Natural killer cell (primary cell): ENCODE measurements around the gene PTPN14. TPM values are rescaled to one million over a fixed set of nuclear protein-coding genes. Genes with fewer than 3 reads are reported as not detected.

Source experiments
- ATAC-seq, 3 donors: fragments of 150-1000 bp in 2 of 3; fragments of 200-7000 bp in 1 of 3; cut with Tn5 transposase; 1 replicate in 1 of 3; 2 replicates in 2 of 3; pipeline ENCODE4 v1.10.0; 2021; ENCODE audit warnings: mild to moderate bottlenecking in 2 of 3, moderate library complexity in 2 of 3
- DNase-seq, 2 donors: peaks; one replicate each; pipeline versions ENCODE4 v3.0.0 to v3.0.0-alpha.2; 2013 to 2021; ENCODE audit warnings: mixed read lengths in 1 of 2
- H3K27ac ChIP-seq: one replicate; pipeline ENCODE4 v1.5.1; 2013; ENCODE audit warnings: mild to moderate bottlenecking, low read length
- H3K27me3 ChIP-seq: one replicate; pipeline ENCODE4 v1.6.1; 2013; ENCODE audit warnings: low read length; ENCODE audit not compliant: control insufficient read depth, insufficient read depth
- H3K36me3 ChIP-seq: one replicate; pipeline ENCODE4 v1.6.1; 2013; ENCODE audit warnings: low read length; ENCODE audit not compliant: control insufficient read depth, insufficient read depth
- H3K4me1 ChIP-seq: one replicate; pipeline ENCODE4 v1.6.1; 2013; ENCODE audit warnings: low read length; ENCODE audit not compliant: control insufficient read depth, insufficient read depth
- H3K4me3 ChIP-seq: one replicate; pipeline ENCODE4 v1.5.1; 2013; ENCODE audit warnings: low read length
- H3K9me3 ChIP-seq: one replicate; pipeline ENCODE4 v1.6.1; 2013; ENCODE audit warnings: low read length; ENCODE audit not compliant: control insufficient read depth, insufficient read depth
- H3K27ac Mint-ChIP-seq, 2 donors: one replicate each; pipeline ENCODE4 v1.8.0; 2022; ENCODE audit warnings: mild to moderate bottlenecking in 2 of 2, mixed read lengths in 2 of 2, moderate library complexity in 1 of 2
- H3K27me3 Mint-ChIP-seq, 2 donors: one replicate each; pipeline ENCODE4 v1.8.0; 2022; ENCODE audit warnings: low read depth in 2 of 2, mixed read lengths in 2 of 2
- H3K36me3 Mint-ChIP-seq: one replicate; pipeline ENCODE4 v1.8.0; 2022; ENCODE audit warnings: mixed read lengths
- H3K4me1 Mint-ChIP-seq, 2 donors: one replicate each; pipeline ENCODE4 v1.8.0; 2022; ENCODE audit warnings: mixed read lengths in 2 of 2
- H3K4me3 Mint-ChIP-seq: one replicate; pipeline ENCODE4 v1.8.0; 2022; ENCODE audit warnings: mild to moderate bottlenecking, moderate library complexity, mixed read lengths
- H3K9me3 Mint-ChIP-seq, 2 donors: one replicate each; pipeline ENCODE4 v1.8.0; 2022; ENCODE audit warnings: mixed read lengths in 2 of 2
- WGBS: methylation state at CpG from one replicate; pipeline ENCODE4 v1.1.7; 2013; ENCODE audit warnings: missing lambda C conversion rate; ENCODE audit not compliant: insufficient coverage; 5-methylcytosine and 5-hydroxymethylcytosine counted together
- intact Hi-C: fragments of 100-400 bp; cut with micrococcal nuclease; formaldehyde crosslinking; loops from one replicate; pipeline ENCODE4 v1.14.2; 2022
- total RNA-seq, 4 donors: library from RNA; stranded (reverse); fragments of 120-200 nt in 1 of 4; gene quantifications; one replicate each; pipeline versions ENCODE4 v1.2.3 to v1.2.4, GENCODE V29; 2013 to 2022
- TF ChIP-seq, protein P1 (sequence below): fragments of 200-600 bp; IDR thresholded peaks from one replicate; pipeline ENCODE4 v1.8.0; 2022; ENCODE audit warnings: antibody characterized with exemption

PTPN14 gene
- total RNA-seq, 3 donors from 2014 or later (not counting 1 experiment from before 2014, with no cell fraction given) = 0.02 TPM; not detected in 2

DNA sequence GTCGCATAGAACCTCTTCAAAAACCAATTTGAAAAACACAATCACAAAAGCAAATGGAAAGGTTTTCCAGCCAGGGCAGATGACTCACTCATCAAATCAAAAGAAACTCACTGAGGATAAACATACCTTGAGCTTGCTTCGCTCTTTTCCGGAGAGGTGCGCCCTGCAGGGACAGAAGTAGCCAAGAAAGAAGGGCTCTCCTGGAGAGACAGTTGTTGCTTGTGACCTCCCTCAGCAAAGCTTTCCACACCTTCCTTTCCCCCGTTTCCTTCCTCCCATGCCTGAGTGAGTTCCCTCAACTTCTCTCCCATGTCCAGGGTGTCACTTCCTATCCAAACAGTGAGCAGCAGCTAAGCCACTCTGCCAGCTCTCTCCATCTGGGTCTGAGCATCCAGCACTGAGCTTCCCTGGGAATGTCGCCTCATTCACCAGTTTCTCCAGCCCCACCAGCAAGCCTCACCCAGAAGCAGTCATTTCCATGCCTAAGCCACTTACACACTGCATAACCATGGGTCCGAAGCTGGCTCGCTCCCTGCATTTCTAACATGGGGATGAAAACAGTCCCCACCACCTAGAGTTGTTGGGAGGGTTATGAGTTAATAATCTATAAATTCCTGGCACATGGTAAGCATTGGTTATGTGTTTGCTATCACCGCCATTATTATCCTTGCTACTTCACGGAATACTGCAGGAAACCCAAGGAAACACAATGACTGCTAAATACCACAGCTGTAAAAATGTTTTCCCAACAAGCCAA is 75.0 kb downstream of the PTPN14 start:
- H3K4me1 Mint-ChIP-seq = no peaks in the 10 kb centered on the region
- H3K27me3 ChIP-seq = peaks cover 2% of the 10 kb centered on the region
- ATAC-seq (no peak), DNase-seq (no peak)
- H3K27me3 Mint-ChIP-seq = peaks cover 12 to 42% of the 10 kb centered on the region in 2 donors
- H3K9me3 ChIP-seq = no peaks in the 10 kb centered on the region
- intact Hi-C loops = no loop called here
- H3K27ac Mint-ChIP-seq = no peak overlapping the region
- no peaks in the 10 kb centered on the region for H3K36me3 Mint-ChIP-seq
- H3K9me3 Mint-ChIP-seq = no peaks in the 10 kb centered on the region
- H3K36me3 ChIP-seq = no peaks in the 10 kb centered on the region
- no peak overlapping the region for H3K27ac ChIP-seq
- no peaks in the 10 kb centered on the region for H3K4me1 ChIP-seq
- 84% methylated on average over 7 of the region's 10 CpGs for WGBS
- no peak overlapping the region for H3K4me3 Mint-ChIP-seq
- no peak overlapping the region for H3K4me3 ChIP-seq
- TF ChIP-seq, protein P1, sequence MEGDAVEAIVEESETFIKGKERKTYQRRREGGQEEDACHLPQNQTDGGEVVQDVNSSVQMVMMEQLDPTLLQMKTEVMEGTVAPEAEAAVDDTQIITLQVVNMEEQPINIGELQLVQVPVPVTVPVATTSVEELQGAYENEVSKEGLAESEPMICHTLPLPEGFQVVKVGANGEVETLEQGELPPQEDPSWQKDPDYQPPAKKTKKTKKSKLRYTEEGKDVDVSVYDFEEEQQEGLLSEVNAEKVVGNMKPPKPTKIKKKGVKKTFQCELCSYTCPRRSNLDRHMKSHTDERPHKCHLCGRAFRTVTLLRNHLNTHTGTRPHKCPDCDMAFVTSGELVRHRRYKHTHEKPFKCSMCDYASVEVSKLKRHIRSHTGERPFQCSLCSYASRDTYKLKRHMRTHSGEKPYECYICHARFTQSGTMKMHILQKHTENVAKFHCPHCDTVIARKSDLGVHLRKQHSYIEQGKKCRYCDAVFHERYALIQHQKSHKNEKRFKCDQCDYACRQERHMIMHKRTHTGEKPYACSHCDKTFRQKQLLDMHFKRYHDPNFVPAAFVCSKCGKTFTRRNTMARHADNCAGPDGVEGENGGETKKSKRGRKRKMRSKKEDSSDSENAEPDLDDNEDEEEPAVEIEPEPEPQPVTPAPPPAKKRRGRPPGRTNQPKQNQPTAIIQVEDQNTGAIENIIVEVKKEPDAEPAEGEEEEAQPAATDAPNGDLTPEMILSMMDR = no peak

GRCh38 chr1:214475746-214476145 is 75.7 kb downstream of the PTPN14 start:
- Mint-ChIP-seq H3K9me3 (no peaks in the 10 kb centered on the region), H3K4me1 (no peaks in the 10 kb centered on the region), H3K4me3 (no peak overlapping the region), H3K27me3 (peaks cover 12 to 45% of the 10 kb centered on the region in 2 donors), H3K36me3 (no peaks in the 10 kb centered on the region), H3K27ac (no peak overlapping the region)
- intact Hi-C loops = no loop called here
- DNase-seq = no peak
- Histone ChIP-seq H3K9me3 (no peaks in the 10 kb centered on the region), H3K36me3 (no peaks in the 10 kb centered on the region), H3K27ac (no peak overlapping the region), H3K4me3 (no peak overlapping the region), H3K27me3 (peaks cover 2% of the 10 kb centered on the region), H3K4me1 (no peaks in the 10 kb centered on the region)
- ATAC-seq = no peak
- TF ChIP-seq, protein P1 = no peak
- 85% methylated on average over 3 of the region's 3 CpGs for WGBS

- Histone ChIP-seq H3K27ac (no peak overlapping the region), H3K4me3 (no peak overlapping the region), H3K9me3 (no peaks in the 10 kb centered on the region), H3K27me3 (peaks cover 2% of the 10 kb centered on the region), H3K4me1 (no peaks in the 10 kb centered on the region), H3K36me3 (no peaks in the 10 kb centered on the region)
- Mint-ChIP-seq H3K27ac (no peak overlapping the region), H3K9me3 (no peaks in the 10 kb centered on the region), H3K36me3 (no peaks in the 10 kb centered on the region), H3K4me1 (no peaks in the 10 kb centered on the region), H3K4me3 (no peak overlapping the region), H3K27me3 (peaks cover 12 to 45% of the 10 kb centered on the region in 2 donors)
- intact Hi-C loops = no loop called here
- ATAC-seq (no peak), DNase-seq (no peak)
- TF ChIP-seq, protein P1 = no peak
- WGBS = 93% methylated on average over 2 of the region's 2 CpGs
Observed at GRCh38 chr1:214475331-214475730, 76.1 kb downstream of the PTPN14 start.

GRCh38 chr1:214474467-214474866 is 76.9 kb downstream of the PTPN14 start:
- DNase-seq = no peak
- H3K4me1 Mint-ChIP-seq = no peaks in the 10 kb centered on the region
- peaks cover 12 to 45% of the 10 kb centered on the region in 2 donors for H3K27me3 Mint-ChIP-seq

More at GRCh38 chr1:214474467-214474866, 76.9 kb downstream of the PTPN14 start:
- Histone ChIP-seq H3K27me3 (peaks cover 2% of the 10 kb centered on the region), H3K36me3 (no peaks in the 10 kb centered on the region), H3K4me3 (no peak overlapping the region), H3K9me3 (no peaks in the 10 kb centered on the region), H3K4me1 (no peaks in the 10 kb centered on the region), H3K27ac (no peak overlapping the region)
- WGBS = no CpG with 5 or more reads among the region's 3 CpGs
- no peak overlapping the region for H3K4me3 Mint-ChIP-seq
- intact Hi-C loops = no loop called here
- ATAC-seq = no peak
- no peaks in the 10 kb centered on the region for H3K9me3 Mint-ChIP-seq
- no peaks in the 10 kb centered on the region for H3K36me3 Mint-ChIP-seq
- TF ChIP-seq, protein P1 = no peak
- no peak overlapping the region for H3K27ac Mint-ChIP-seq
